Measurements from ENCODE around the gene HOTAIR. TPM values are rescaled to one million over a fixed set of nuclear protein-coding genes. Genes with fewer than 3 reads are reported as not detected.

The HOTAIR gene
- total RNA-seq, 2 donors from 2014 or later = not detected

GRCh38 chr12:54007538-54008259 is 32.9 kb upstream of the HOTAIR start:
- Mint-ChIP-seq H3K27ac (no peak overlapping the region), H3K4me3 (no peak overlapping the region), H3K36me3 (ENCODE audit: insufficient read depth in 2 of 2) (no peaks in the 10 kb centered on the region), H3K4me1 (ENCODE audit: low read depth) (peaks cover 28% of the 10 kb centered on the region), H3K27me3 (ENCODE audit: low read depth) (peaks cover 93% of the 10 kb centered on the region), H3K9me3 (no peaks in the 10 kb centered on the region)
- no peak for DNase-seq
- no peak for ATAC-seq (replicated peaks in 1 of 2)

GRCh38 chr12:54006559-54007220 is 31.9 kb upstream of the HOTAIR start:
- Mint-ChIP-seq H3K4me3 (peak overlapping the region; percentile 93 to 96), H3K4me1 (ENCODE audit: low read depth) (peaks cover 33% of the 10 kb centered on the region), H3K9me3 (no peaks in the 10 kb centered on the region), H3K27ac (peak overlapping the region; percentile 63), H3K36me3 (ENCODE audit: insufficient read depth in 2 of 2) (no peaks in the 10 kb centered on the region), H3K27me3 (ENCODE audit: low read depth) (peaks cover 93% of the 10 kb centered on the region)
- ATAC-seq (replicated peaks in 1 of 2) = no peak
- no peak for DNase-seq

- Mint-ChIP-seq H3K4me1 (ENCODE audit: low read depth) (peaks cover 30% of the 10 kb centered on the region), H3K4me3 (peak overlapping the region; percentile 93 to 96), H3K27me3 (ENCODE audit: low read depth) (peaks cover 93% of the 10 kb centered on the region), H3K36me3 (ENCODE audit: insufficient read depth in 2 of 2) (no peaks in the 10 kb centered on the region), H3K27ac (peak overlapping the region; percentile 63), H3K9me3 (no peaks in the 10 kb centered on the region)
- DNase-seq (peak; percentile 86 to 91), ATAC-seq (replicated peaks in 1 of 2) (peak; percentile 79 to 81)
These were observed 31.3 kb upstream of the HOTAIR start for GRCh38 chr12:54005853-54006558.

GRCh38 chr12:54005531-54005852 is 30.7 kb upstream of the HOTAIR start:
- H3K27me3 Mint-ChIP-seq (ENCODE audit: low read depth) = peaks cover 94% of the 10 kb centered on the region
- H3K27ac Mint-ChIP-seq = no peak overlapping the region
- DNase-seq (no peak), ATAC-seq (replicated peaks in 1 of 2) (peak in 1 of 2 donors; percentile 5)
- H3K4me1 Mint-ChIP-seq (ENCODE audit: low read depth) = peaks cover 30% of the 10 kb centered on the region
- no peaks in the 10 kb centered on the region for H3K9me3 Mint-ChIP-seq
- H3K4me3 Mint-ChIP-seq = peak overlapping the region; percentile 93 to 96
- H3K36me3 Mint-ChIP-seq (ENCODE audit: insufficient read depth in 2 of 2) = no peaks in the 10 kb centered on the region

- H3K27ac Mint-ChIP-seq = no peak overlapping the region
- DNase-seq = no peak
These were observed 30.2 kb upstream of the HOTAIR start for GRCh38 chr12:54004841-54005530.

GRCh38 chr12:54004063-54004840 is 29.5 kb upstream of the HOTAIR start:
- Mint-ChIP-seq H3K4me1 (ENCODE audit: low read depth) (peaks cover 20% of the 10 kb centered on the region), H3K36me3 (ENCODE audit: insufficient read depth in 2 of 2) (no peaks in the 10 kb centered on the region), H3K27me3 (ENCODE audit: low read depth) (peaks cover 87% of the 10 kb centered on the region), H3K4me3 (no peak overlapping the region), H3K9me3 (no peaks in the 10 kb centered on the region), H3K27ac (no peak overlapping the region)
- ATAC-seq (replicated peaks in 1 of 2) (no peak), DNase-seq (no peak)

More at GRCh38 chr12:54004841-54005530, 30.2 kb upstream of the HOTAIR start:
- ATAC-seq (replicated peaks in 1 of 2) = no peak
- Mint-ChIP-seq H3K36me3 (ENCODE audit: insufficient read depth in 2 of 2) (no peaks in the 10 kb centered on the region), H3K27me3 (ENCODE audit: low read depth) (peaks cover 89% of the 10 kb centered on the region), H3K4me3 (peak overlapping the region; percentile 5 to 96), H3K4me1 (ENCODE audit: low read depth) (peaks cover 27% of the 10 kb centered on the region), H3K9me3 (no peaks in the 10 kb centered on the region)

- Mint-ChIP-seq H3K4me1 (ENCODE audit: low read depth) (peaks cover 18% of the 10 kb centered on the region), H3K9me3 (no peaks in the 10 kb centered on the region), H3K36me3 (ENCODE audit: insufficient read depth in 2 of 2) (no peaks in the 10 kb centered on the region), H3K27me3 (ENCODE audit: low read depth) (peaks cover 89% of the 10 kb centered on the region), H3K4me3 (no peak overlapping the region), H3K27ac (no peak overlapping the region)
- ATAC-seq (replicated peaks in 1 of 2) (no peak), DNase-seq (no peak)
These were observed 28.9 kb upstream of the HOTAIR start for GRCh38 chr12:54003625-54004024.

- no peaks in the 10 kb centered on the region for H3K36me3 Mint-ChIP-seq (ENCODE audit: insufficient read depth in 2 of 2)
- H3K4me3 Mint-ChIP-seq = no peak overlapping the region
- no peaks in the 10 kb centered on the region for H3K9me3 Mint-ChIP-seq
- ATAC-seq (replicated peaks in 1 of 2) = no peak
- DNase-seq = no peak
- H3K4me1 Mint-ChIP-seq (ENCODE audit: low read depth) = peaks cover 21% of the 10 kb centered on the region
- H3K27me3 Mint-ChIP-seq (ENCODE audit: low read depth) = peaks cover 93% of the 10 kb centered on the region
- no peak overlapping the region for H3K27ac Mint-ChIP-seq
These were observed 28.2 kb upstream of the HOTAIR start for GRCh38 chr12:54002915-54003389.

- Mint-ChIP-seq H3K27ac (no peak overlapping the region), H3K36me3 (ENCODE audit: insufficient read depth in 2 of 2) (no peaks in the 10 kb centered on the region), H3K4me1 (ENCODE audit: low read depth) (peaks cover 27% of the 10 kb centered on the region), H3K4me3 (peak overlapping the region; percentile 20 to 52), H3K9me3 (no peaks in the 10 kb centered on the region), H3K27me3 (ENCODE audit: low read depth) (peaks cover 93% of the 10 kb centered on the region)
- ATAC-seq (replicated peaks in 1 of 2) (no peak), DNase-seq (no peak)
These were observed 27.6 kb upstream of the HOTAIR start for GRCh38 chr12:54002278-54002914.

- no peak for ATAC-seq (replicated peaks in 1 of 2)
- H3K27me3 Mint-ChIP-seq (ENCODE audit: low read depth) = peaks cover 93% of the 10 kb centered on the region
- H3K9me3 Mint-ChIP-seq = no peaks in the 10 kb centered on the region
- H3K27ac Mint-ChIP-seq = no peak overlapping the region
- H3K36me3 Mint-ChIP-seq (ENCODE audit: insufficient read depth in 2 of 2) = no peaks in the 10 kb centered on the region
- peaks cover 33% of the 10 kb centered on the region for H3K4me1 Mint-ChIP-seq (ENCODE audit: low read depth)
- no peak overlapping the region for H3K4me3 Mint-ChIP-seq
- no peak for DNase-seq
These were observed 26.8 kb upstream of the HOTAIR start for GRCh38 chr12:54001283-54002187.

Data from activated T-cell treated with anti-CD3 and anti-CD28 coated beads, Interleukin-2, amount 50 U/mL, for 72 hours (primary cell).